B cell (primary cell): ENCODE measurements around the gene POTEM. TPM values are rescaled to one million over a fixed set of nuclear protein-coding genes. Genes with fewer than 3 reads are reported as not detected.
"Not testable (repeated sequence)": the region's sequence is repeated elsewhere in the genome, so short reads cannot be mapped to it uniquely, and the experiment has no call there.

Source experiments
- ATAC-seq: fragments of 200-7000 bp; cut with Tn5 transposase; one replicate; pipeline ENCODE4 v1.10.0; 2021; ENCODE audit warnings: low read depth, mild to moderate bottlenecking, moderate number of reproducible peaks, moderate library complexity
- CTCF ChIA-PET: fragments of 350-600 bp; sonication (Branson Sonifier 250); formaldehyde crosslinking; loops from one replicate; lab custom pipeline; 2021; ENCODE audit warnings: antibody characterized with exemption, inconsistent platforms; lab: Charles Lee
- POLR2A ChIA-PET: fragments of 350-600 bp; sonication (Branson Sonifier 250); formaldehyde crosslinking; loops from one replicate; lab custom pipeline; 2021; ENCODE audit warnings: antibody characterized with exemption; lab: Charles Lee
- DNase-seq: peaks from one replicate; pipeline ENCODE4 v3.0.0; 2013
- H2AFZ ChIP-seq: 2 replicates; pipeline ENCODE4 v1.6.1; 2012; ENCODE audit warnings: mild to moderate bottlenecking, low read depth, low read length; ENCODE audit not compliant: insufficient read depth, poor library complexity, severe bottlenecking
- H3K27ac ChIP-seq, 2 donors: 1 replicate in 1 of 2; 2 replicates in 1 of 2; pipeline ENCODE4 v1.5.1; 2012 to 2013; ENCODE audit warnings: low read length in 2 of 2, mild to moderate bottlenecking in 2 of 2, moderate library complexity in 1 of 2
- H3K27me3 ChIP-seq, 4 experiments: fragments of 200-600 bp in 1 of 4; sonication (generic) in 1 of 4; replicated peaks in 1 of 4; 1 replicate in 2 of 4; 2 replicates in 2 of 4; pipeline versions ENCODE4 v1.6.1 to v1.7.0; 2013 to 2016; ENCODE audit warnings: low read length in 3 of 4, mild to moderate bottlenecking in 2 of 4, mixed read lengths in 1 of 4, moderate library complexity in 1 of 4; ENCODE audit not compliant: insufficient read depth in 4 of 4, control insufficient read depth in 3 of 4; ENCODE audit errors: control extremely low read depth in 1 of 4
- H3K36me3 ChIP-seq, 2 experiments: replicated peaks in 1 of 2; 1 replicate in 1 of 2; 2 replicates in 1 of 2; pipeline versions ENCODE4 v1.6.1 to v1.7.1; 2013; ENCODE audit warnings: low read length in 1 of 2; ENCODE audit not compliant: insufficient read depth in 2 of 2, control insufficient read depth in 1 of 2; ENCODE audit errors: control extremely low read depth in 1 of 2, extremely low read depth in 1 of 2
- H3K4me1 ChIP-seq, 2 donors: fragments of 200-600 bp in 1 of 2; sonication (generic) in 1 of 2; 1 replicate in 1 of 2; 2 replicates in 1 of 2; pipeline versions ENCODE4 v1.5.1 to v1.6.1; 2013 to 2017; ENCODE audit warnings: low read length in 2 of 2; ENCODE audit not compliant: control insufficient read depth in 2 of 2, insufficient read depth in 2 of 2
- H3K4me2 ChIP-seq: replicated peaks from 2 replicates; pipeline ENCODE3; 2012; ENCODE audit warnings: mild to moderate bottlenecking, low read depth, low read length; ENCODE audit not compliant: poor library complexity, severe bottlenecking
- H3K4me3 ChIP-seq, 5 experiments: fragments of 200-600 bp in 1 of 5; sonication (generic) in 1 of 5; 1 replicate in 3 of 5; 2 replicates in 2 of 5; pipeline versions ENCODE4 v1.5.1 to v1.7.0; 2011 to 2016; ENCODE audit warnings: low read length in 4 of 5, mild to moderate bottlenecking in 4 of 5, low read depth in 2 of 5, control low read depth in 1 of 5, moderate library complexity in 1 of 5; ENCODE audit not compliant: insufficient read depth in 1 of 5; ENCODE audit errors: control extremely low read depth in 1 of 5, extremely low read depth in 1 of 5
- H3K79me2 ChIP-seq: fragments of 200-600 bp; sonication (generic); one replicate; pipeline ENCODE4 v1.6.0; 2016; ENCODE audit warnings: low read length; ENCODE audit not compliant: control insufficient read depth, insufficient read depth
- H3K9ac ChIP-seq: fragments of 200-600 bp; sonication (generic); 2 replicates; pipeline ENCODE4 v1.6.1; 2017; ENCODE audit warnings: mild to moderate bottlenecking, low read length, moderate library complexity
- H3K9me3 ChIP-seq, 3 donors: one replicate each; pipeline versions ENCODE4 v1.6.1 to v1.7.1; 2013; ENCODE audit warnings: low read length in 2 of 3; ENCODE audit not compliant: control insufficient read depth in 2 of 3, insufficient read depth in 1 of 3; ENCODE audit errors: control extremely low read depth in 1 of 3
- H4K20me1 ChIP-seq: 2 replicates; pipeline ENCODE4 v1.6.0; 2012; ENCODE audit warnings: mild to moderate bottlenecking, low read length; ENCODE audit not compliant: insufficient read depth, control insufficient read depth, poor library complexity, severe bottlenecking
- H3K27ac Mint-ChIP-seq: one replicate; pipeline ENCODE4 v1.8.0; 2021; ENCODE audit warnings: mixed read lengths
- H3K27me3 Mint-ChIP-seq: one replicate; pipeline ENCODE4 v1.8.0; 2021; ENCODE audit warnings: mixed read lengths
- H3K4me1 Mint-ChIP-seq: one replicate; pipeline ENCODE4 v1.8.0; 2021; ENCODE audit warnings: mixed read lengths
- H3K4me3 Mint-ChIP-seq: one replicate; pipeline ENCODE4 v1.8.0; 2021; ENCODE audit warnings: mixed read lengths
- H3K9me3 Mint-ChIP-seq: one replicate; pipeline ENCODE4 v1.8.0; 2022; ENCODE audit warnings: mixed read lengths; ENCODE audit not compliant: insufficient read depth
- WGBS: methylation state at CpG from one replicate; pipeline ENCODE4 v1.1.5; 2013; ENCODE audit warnings: missing lambda C conversion rate; ENCODE audit not compliant: insufficient coverage; 5-methylcytosine and 5-hydroxymethylcytosine counted together
- intact Hi-C: fragments of 100-400 bp; cut with micrococcal nuclease; formaldehyde crosslinking; loops from one replicate; pipeline ENCODE4 v1.10.0; 2022
- polyA plus RNA-seq: library from polyadenylated mRNA; depleted of rRNA; stranded (reverse); fragments of >200 nt; gene quantifications from 2 replicates; pipeline ENCODE4 v1.2.3, GENCODE V29; 2012
- total RNA-seq, 2 donors: library from RNA; stranded (reverse); fragments of 120-200 nt in 1 of 2; gene quantifications; 1 replicate in 1 of 2; 2 replicates in 1 of 2; pipeline versions ENCODE4 v1.2.3 to v1.2.4, GENCODE V29; 2013 to 2022

POTEM gene
- total and polyA plus RNA-seq, 2 donors (not counting 1 experiment from before 2014, with no cell fraction given), result 0.17 TPM; not detected in 1

- H3K9me3 ChIP-seq, result not testable (repeated sequence)
- WGBS, result no CpG with 5 or more reads among the region's 5 CpGs
Measured at GRCh38 chr14:18964878-18965277, 2.4 kb upstream of the POTEM start.

GRCh38 chr14:19002566-19002965, 35.3 kb downstream of the POTEM start:
- DNase-seq, intact Hi-C loops, H2AFZ ChIP-seq, H3K9me3 Mint-ChIP-seq, CTCF ChIA-PET, H3K4me2 ChIP-seq, H3K4me1 Mint-ChIP-seq, POLR2A ChIA-PET, ATAC-seq, H3K9me3 ChIP-seq, H3K27ac ChIP-seq, H4K20me1 ChIP-seq, H3K27me3 ChIP-seq, H3K27me3 Mint-ChIP-seq, H3K4me1 ChIP-seq, H3K4me3 Mint-ChIP-seq, H3K27ac Mint-ChIP-seq, H3K9ac ChIP-seq, H3K79me2 ChIP-seq, H3K4me3 ChIP-seq, H3K36me3 ChIP-seq: not testable (repeated sequence)
- 90% methylated on average over 2 of the region's 3 CpGs for WGBS

More at GRCh38 chr14:18964878-18965277, 2.4 kb upstream of the POTEM start:
- CTCF ChIA-PET, H2AFZ ChIP-seq, H3K27ac Mint-ChIP-seq, H3K4me3 Mint-ChIP-seq, DNase-seq, H3K9me3 Mint-ChIP-seq, intact Hi-C loops, H3K27me3 ChIP-seq, H3K27ac ChIP-seq, H3K4me1 Mint-ChIP-seq, H3K36me3 ChIP-seq, H3K9ac ChIP-seq, H3K4me2 ChIP-seq, H3K27me3 Mint-ChIP-seq, POLR2A ChIA-PET, H4K20me1 ChIP-seq, H3K4me3 ChIP-seq, ATAC-seq, H3K4me1 ChIP-seq, H3K79me2 ChIP-seq: not testable (repeated sequence)

- H3K9me3 Mint-ChIP-seq, H3K27ac ChIP-seq, H3K27ac Mint-ChIP-seq, H4K20me1 ChIP-seq, H3K4me2 ChIP-seq, ATAC-seq, H2AFZ ChIP-seq, H3K27me3 ChIP-seq, H3K4me3 ChIP-seq, H3K4me1 Mint-ChIP-seq, H3K4me3 Mint-ChIP-seq, H3K4me1 ChIP-seq, CTCF ChIA-PET, intact Hi-C loops, H3K9me3 ChIP-seq, H3K27me3 Mint-ChIP-seq, H3K9ac ChIP-seq, DNase-seq, H3K36me3 ChIP-seq, POLR2A ChIA-PET, H3K79me2 ChIP-seq: not testable (repeated sequence)
- WGBS, result no CpG with 5 or more reads among the region's 9 CpGs
Measured at GRCh38 chr14:19006490-19006889, 39.3 kb downstream of the POTEM start.

GRCh38 chr14:19007678-19008077, 40.4 kb downstream of the POTEM start:
- H3K4me3 ChIP-seq, H3K27ac Mint-ChIP-seq, H3K4me1 Mint-ChIP-seq, ATAC-seq, H3K27ac ChIP-seq, intact Hi-C loops, H3K9ac ChIP-seq, H3K9me3 ChIP-seq, DNase-seq, H3K4me1 ChIP-seq, H3K4me3 Mint-ChIP-seq, POLR2A ChIA-PET, H3K9me3 Mint-ChIP-seq, H3K27me3 Mint-ChIP-seq, H3K36me3 ChIP-seq, H4K20me1 ChIP-seq, H3K79me2 ChIP-seq, H3K27me3 ChIP-seq, H3K4me2 ChIP-seq, CTCF ChIA-PET, H2AFZ ChIP-seq: not testable (repeated sequence)
- 88% methylated on average over 1 of the region's 6 CpGs for WGBS
